Adrenal gland (tissue), 12 donors: ENCODE measurements around the gene SMPD3. TPM values are rescaled to one million over a fixed set of nuclear protein-coding genes. Genes with fewer than 3 reads are reported as not detected.
A peak's percentile ranks its signal among the peaks of the same experiment; 100 is the strongest.

Experiments
- DNase-seq, 7 donors: peaks; one replicate each; pipeline ENCODE4 v3.0.0-alpha.2; 2019 to 2020
- H3K27ac ChIP-seq, 5 donors: fragments of 200-600 bp; sonication (generic) in 4 of 5; 1 replicate in 3 of 5; 2 replicates in 2 of 5; pipeline versions ENCODE4 v1.5.1 to v1.8.0; 2016 to 2020; ENCODE audit warnings: mild to moderate bottlenecking in 1 of 5
- H3K27me3 ChIP-seq: fragments of 200-600 bp; 2 replicates; pipeline ENCODE4 v1.8.0; 2021
- H3K36me3 ChIP-seq, 2 donors: fragments of 200-600 bp; replicated peaks in 1 of 2; 1 replicate in 1 of 2; 2 replicates in 1 of 2; pipeline versions ENCODE4 v1.5.1 to v1.8.0; 2018 to 2022
- H3K4me1 ChIP-seq, 2 donors: fragments of 200-600 bp; replicated peaks in 1 of 2; 1 replicate in 1 of 2; 2 replicates in 1 of 2; pipeline versions ENCODE4 v1.5.1 to v1.8.0; 2018 to 2021
- H3K4me3 ChIP-seq, 4 donors: fragments of 200-600 bp; sonication (generic) in 3 of 4; one replicate each; pipeline ENCODE4 v1.5.1; 2016 to 2018
- H3K9me3 ChIP-seq, 3 donors: fragments of 200-600 bp; sonication (generic) in 1 of 3; replicated peaks in 1 of 3; 1 replicate in 2 of 3; 2 replicates in 1 of 3; pipeline versions ENCODE4 v1.5.1 to v1.8.0; 2016 to 2021
- CTCF ChIP-seq, 6 experiments: fragments of 450-650 bp in 4 of 6; fragments of 200-600 bp in 2 of 6; sonication (generic) in 1 of 6; IDR thresholded peaks; 1 replicate in 5 of 6; 2 replicates in 1 of 6; pipeline versions ENCODE4 v1.5.1 to v1.8.0; 2016 to 2021; ENCODE audit warnings: antibody characterized with exemption in 6 of 6, mild to moderate bottlenecking in 2 of 6, moderate library complexity in 1 of 6
- POLR2A ChIP-seq, 2 donors: fragments of 450-650 bp; IDR thresholded peaks; one replicate each; pipeline ENCODE4 v1.6.1; 2017; ENCODE audit warnings: antibody characterized with exemption in 2 of 2, mild to moderate bottlenecking in 2 of 2, moderate library complexity in 1 of 2
- WGBS, 4 donors: extraction: QIAGEN DNeasy Blood & Tissue Kit in 2 of 4; methylation state at CpG; one replicate each; pipeline versions ENCODE4 v1.1.5 to v1.1.7; 2013 to 2017; 5-methylcytosine and 5-hydroxymethylcytosine counted together
- intact Hi-C, 2 donors: fragments of 100-400 bp; cut with DNase I; formaldehyde crosslinking; loops; one replicate each; pipeline versions ENCODE4 v1.14.1 to v1.15.0; 2022 to 2023
- polyA plus RNA-seq, 3 donors: library from polyadenylated mRNA; stranded (reverse); fragments of 200-250 nt in 2 of 3; fragments of 350-450 nt in 1 of 3; fragmentation: Illumina TruSeq in 1 of 3; extraction: RNeasy Lipid Tissue Mini Kit (QIAGEN cat#74804) in 1 of 3; gene quantifications; one replicate each; pipeline ENCODE4 v1.2.3, GENCODE V29; 2013 to 2014
- total RNA-seq, 9 donors: library from RNA; depleted of rRNA in 4 of 9; stranded (reverse); fragments of >200 nt in 4 of 9; fragments of 120-200 nt in 1 of 9; fragmentation: NEBNext Ultra II Directional in 1 of 9; extraction: Animal tissue kit (Norgen Biotek cat#: 25700) in 1 of 9; gene quantifications; one replicate each; pipeline versions ENCODE4 v1.1.0 to v1.2.4, GENCODE V29; 2013 to 2023
- donor health status: healthy with polysubstance abuse.
- donor health status: Bipolar disorder and iron deficiency.
- donor health status: DM: yes; HTN: yes; CAD: no.
- donor health status: DM: no; HTN: no; CAD: no.
- donor health status: DM: no; HTN: no; CAD: no.
- donor health status: DM: yes; HTN: yes; CAD: no.

The SMPD3 gene
- total and polyA plus RNA-seq, 12 donors: 0.32 to 7.8 (median 1.2) TPM; not detected in 2

- intact Hi-C loops: no loop called here
- H3K4me3 ChIP-seq: no peak overlapping the region
- no peaks in the 10 kb centered on the region for H3K36me3 ChIP-seq
- 71 to 78% (median 74%) methylated on average over 6 to 7 of the region's 7 CpGs for WGBS, 4 donors
- TF ChIP-seq POLR2A (IDR thresholded peaks at IDR 0.05): no peak
- no peak for TF ChIP-seq CTCF (IDR thresholded peaks at IDR 0.05)
- H3K4me1 ChIP-seq: no peaks in the 10 kb centered on the region
- no peak for DNase-seq
- no peaks in the 10 kb centered on the region for H3K9me3 ChIP-seq
- H3K27me3 ChIP-seq: no peaks in the 10 kb centered on the region
- H3K27ac ChIP-seq: no peak overlapping the region
Measured at GRCh38 chr16:68384288-68385161, 63.8 kb downstream of the SMPD3 start.

- Histone ChIP-seq H3K9me3 (no peaks in the 10 kb centered on the region), H3K4me3 (no peak overlapping the region), H3K36me3 (no peaks in the 10 kb centered on the region), H3K27me3 (no peaks in the 10 kb centered on the region), H3K27ac (no peak overlapping the region), H3K4me1 (no peaks in the 10 kb centered on the region)
- no peak for TF ChIP-seq CTCF (IDR thresholded peaks at IDR 0.05)
- no peak for TF ChIP-seq POLR2A (IDR thresholded peaks at IDR 0.05)
- no peak for DNase-seq
- intact Hi-C loops: no loop called here
- 91 to 96% (median 94%) methylated on average over 3 to 4 of the region's 4 CpGs for WGBS, 4 donors
Measured at GRCh38 chr16:68383858-68384257, 64.5 kb downstream of the SMPD3 start.

- no peak for DNase-seq
- Histone ChIP-seq H3K27me3 (no peaks in the 10 kb centered on the region), H3K27ac (no peak overlapping the region), H3K4me3 (no peak overlapping the region), H3K4me1 (no peaks in the 10 kb centered on the region), H3K36me3 (no peaks in the 10 kb centered on the region), H3K9me3 (no peaks in the 10 kb centered on the region)
- intact Hi-C loops: no loop called here
- 83 to 90% (median 85%) methylated on average over 5 of the region's 5 CpGs for WGBS, 4 donors
- TF ChIP-seq POLR2A (IDR thresholded peaks at IDR 0.05) (no peak), CTCF (IDR thresholded peaks at IDR 0.05) (peak in 3 of 6 experiments; percentile 13 to 15 (median 14))
Measured at GRCh38 chr16:68382296-68382718, 66.0 kb downstream of the SMPD3 start.

GRCh38 chr16:68381363-68381724 lies 67.0 kb downstream of the SMPD3 start:
- no peaks in the 10 kb centered on the region for H3K9me3 ChIP-seq
- WGBS, 4 donors: 80 to 100% (median 91%) methylated on average over 5 to 7 of the region's 7 CpGs
- intact Hi-C loops: no loop called here
- no peak overlapping the region for H3K4me3 ChIP-seq
- no peak overlapping the region for H3K27ac ChIP-seq
- no peaks in the 10 kb centered on the region for H3K4me1 ChIP-seq
- H3K27me3 ChIP-seq: no peaks in the 10 kb centered on the region
- no peak for DNase-seq
- TF ChIP-seq POLR2A (IDR thresholded peaks at IDR 0.05) (no peak), CTCF (IDR thresholded peaks at IDR 0.05) (no peak)
- H3K36me3 ChIP-seq: no peaks in the 10 kb centered on the region
